ELR (cell line): Measurements from ENCODE around the gene VCPKMT.

Experiments
- DNase-seq: peaks from one replicate; pipeline ENCODE4 v3.0.0-alpha.2; 2015; ENCODE audit warnings: low read depth

Gene VCPKMT

DNA sequence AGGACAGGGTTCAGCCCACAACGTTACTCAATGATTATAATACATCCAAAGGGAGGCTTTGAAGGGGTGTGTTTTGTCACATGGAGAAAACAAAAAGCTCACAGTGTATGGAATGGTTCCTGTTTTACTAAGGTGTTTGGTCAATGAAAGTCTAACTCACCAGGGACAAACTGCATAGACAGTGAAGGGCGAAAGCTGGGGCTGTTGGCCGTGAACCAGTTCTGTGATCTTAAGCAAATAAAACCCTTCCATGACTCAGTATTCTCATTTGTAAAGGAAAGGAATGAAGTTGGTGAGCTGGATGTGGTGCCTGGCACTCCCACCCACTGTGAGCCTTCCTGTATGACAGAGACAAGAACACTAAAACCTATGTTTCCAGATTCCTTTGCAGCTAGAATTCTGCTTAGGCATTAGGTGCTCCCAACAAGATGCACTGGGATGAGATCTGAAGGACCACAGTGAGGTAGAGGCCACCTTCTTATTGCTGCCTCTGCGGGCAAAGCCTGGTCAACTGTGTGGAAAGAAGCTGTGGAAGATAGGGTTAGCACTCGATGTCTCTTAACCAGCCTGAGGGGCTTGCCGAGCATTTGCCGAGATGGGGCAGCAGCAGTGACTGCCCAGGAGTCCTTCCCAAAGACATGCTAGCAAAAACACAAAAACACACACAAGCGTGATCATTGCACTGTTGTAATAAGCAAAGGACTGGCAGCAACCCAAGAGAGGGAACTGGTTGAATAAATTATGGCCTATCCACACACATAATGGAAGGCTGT is 48.5 kb downstream of the VCPKMT start:
- peak; percentile 58 for DNase-seq

- no peak for DNase-seq
Observed at GRCh38 chr14:50065583-50065982, 50.8 kb downstream of the VCPKMT start.

DNA sequence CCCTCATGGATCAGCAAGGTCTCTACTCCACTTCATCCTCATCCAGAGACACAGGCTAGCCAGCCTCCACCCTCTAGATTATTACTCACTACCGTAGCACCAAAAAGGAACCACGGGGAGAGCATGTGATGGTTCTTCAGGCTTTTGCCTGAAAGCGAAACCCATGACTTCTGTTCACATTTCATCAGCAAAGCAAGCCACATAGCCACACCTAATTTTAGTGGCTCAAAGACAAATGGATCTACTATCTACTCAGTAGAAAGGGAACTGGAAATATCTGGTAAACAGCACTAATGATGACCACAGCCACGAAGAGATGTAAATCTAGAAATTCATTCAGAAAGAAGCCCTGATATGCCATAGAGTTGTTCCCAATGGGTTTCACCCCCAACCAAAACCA is 51.4 kb downstream of the VCPKMT start:
- peak; percentile 20 for DNase-seq

GRCh38 chr14:50063876-50064420 is 52.4 kb downstream of the VCPKMT start:
- no peak for DNase-seq

- peak; percentile 80 for DNase-seq
Observed at GRCh38 chr14:50062438-50063085, 53.8 kb downstream of the VCPKMT start.

- DNase-seq = peak; percentile 71
Observed at GRCh38 chr14:50061664-50062437, 54.5 kb downstream of the VCPKMT start.

GRCh38 chr14:50060871-50061663 is 55.3 kb downstream of the VCPKMT start:
- DNase-seq = peak; percentile 96

DNA sequence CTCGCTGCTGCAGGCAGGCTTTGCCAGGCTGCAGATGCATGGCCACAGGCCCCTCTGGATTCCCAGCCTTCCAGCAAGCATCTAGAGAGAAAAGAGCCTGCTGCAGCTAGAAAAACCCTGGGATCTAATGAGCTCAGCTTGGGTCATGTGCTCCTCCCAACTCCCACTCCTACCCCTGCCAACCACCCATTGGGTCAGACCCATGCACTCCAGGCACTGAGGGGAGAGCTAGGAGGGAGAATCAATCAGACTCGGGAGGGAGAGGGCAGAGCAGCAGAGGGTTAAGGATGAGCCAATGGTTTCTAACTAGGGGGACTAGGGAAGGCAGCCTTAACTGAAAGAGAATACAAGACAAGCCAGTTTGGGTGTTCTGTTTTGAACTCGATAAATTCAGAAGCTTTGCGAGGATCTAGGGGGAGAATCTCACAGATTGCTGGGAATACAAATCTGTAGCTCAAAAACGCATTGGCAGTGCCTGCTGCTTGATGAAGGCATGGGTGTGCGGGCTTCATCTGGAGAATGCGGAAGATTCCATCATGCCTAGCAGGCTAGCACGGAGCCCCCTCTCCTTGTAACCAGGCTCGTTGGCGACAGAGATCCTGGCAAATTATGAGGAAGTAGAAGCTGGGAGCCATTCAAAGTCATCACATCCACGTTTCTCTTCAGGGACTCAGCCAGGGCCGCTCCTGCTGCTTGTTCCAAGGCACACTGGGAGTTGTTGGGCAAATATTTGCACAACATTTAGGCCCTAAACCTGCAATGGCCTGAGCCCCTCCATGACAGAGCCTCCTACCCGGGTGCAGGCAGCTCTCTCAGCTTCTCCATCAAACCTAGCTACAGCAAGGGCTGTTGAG is 56.4 kb downstream of the VCPKMT start:
- DNase-seq = no peak
